HEK293 (cell line): ENCODE data around the gene LIME1.

ENCODE experiments used
- CTCF ChIP-seq: fragments of 450-650 bp; formaldehyde crosslinking; IDR thresholded peaks from 2 replicates; pipeline ENCODE4 v1.5.1; 2016; ENCODE audit warnings: missing biosample characterization, missing genetic modification characterization
- HOXA7 ChIP-seq: sonication (generic); formaldehyde crosslinking; IDR thresholded peaks from 2 replicates; pipeline ENCODE4 v1.8.1; 2022; ENCODE audit warnings: missing genetic modification reagents, borderline replicate concordance
- HOXC10 ChIP-seq: sonication (generic); formaldehyde crosslinking; IDR thresholded peaks from 2 replicates; pipeline ENCODE4 v1.8.1; 2023; ENCODE audit warnings: mild to moderate bottlenecking, missing genetic modification reagents
- SCRT2 ChIP-seq: fragments of 450-650 bp; formaldehyde crosslinking; IDR thresholded peaks from 2 replicates; pipeline ENCODE4 v1.5.1; 2016; ENCODE audit warnings: missing biosample characterization, missing genetic modification characterization
- ZFP3 ChIP-seq: fragments of 450-650 bp; formaldehyde crosslinking; IDR thresholded peaks from 2 replicates; pipeline ENCODE4 v1.5.1; 2016; ENCODE audit warnings: low read depth, missing biosample characterization, missing genetic modification characterization
- ZNF366 ChIP-seq: fragments of 450-650 bp; formaldehyde crosslinking; conservative IDR thresholded peaks from 2 replicates; pipeline ENCODE4 v1.5.1; 2016; ENCODE audit warnings: missing biosample characterization, missing genetic modification characterization
- ZNF501 ChIP-seq: fragments of 450-650 bp; formaldehyde crosslinking; IDR thresholded peaks from 2 replicates; pipeline ENCODE4 v1.5.1; 2016; ENCODE audit warnings: missing biosample characterization, missing genetic modification characterization
- ZNF768 ChIP-seq: fragments of 450-650 bp; formaldehyde crosslinking; IDR thresholded peaks from 2 replicates; pipeline ENCODE4 v1.5.1; 2018; ENCODE audit warnings: missing biosample characterization, mild to moderate bottlenecking, missing genetic modification characterization

GRCh38 chr20:63702036-63702665 lies 34.3 kb upstream of the LIME1 start:
- no peak for TF ChIP-seq CTCF
- no peak for TF ChIP-seq ZNF501 (tag by site-specific recombination)
- TF ChIP-seq ZNF366 (tag by site-specific recombination), result no peak
- no peak for TF ChIP-seq ZNF768 (tag by site-specific recombination)
- no peak for TF ChIP-seq ZFP3 (tag by site-specific recombination)
- no peak for TF ChIP-seq HOXA7 (CRISPR knock-in tag)
- TF ChIP-seq SCRT2 (tag by site-specific recombination), result no peak
- no peak for TF ChIP-seq HOXC10 (CRISPR knock-in tag)
